Lung (tissue), 12 donors: Measurements from ENCODE around the gene TTLL5. TPM values are rescaled to one million over a fixed set of nuclear protein-coding genes. Genes with fewer than 3 reads are reported as not detected.

Experiments
- ATAC-seq: fragments of 200-7000 bp; cut with Tn5 transposase; one replicate; pipeline ENCODE4 v1.9.1; 2020; ENCODE audit warnings: moderate number of reproducible peaks; ENCODE audit not compliant: insufficient read depth, low FRiP score
- DNase-seq, 3 donors: peaks; one replicate each; pipeline ENCODE4 v3.0.0-alpha.2; 2013 to 2017
- H3K27ac ChIP-seq, 2 donors: one replicate each; pipeline ENCODE4 v1.5.1; 2013; ENCODE audit warnings: mild to moderate bottlenecking in 2 of 2, moderate library complexity in 2 of 2, control low read depth in 1 of 2, inconsistent platforms in 1 of 2, low read depth in 1 of 2, low read length in 1 of 2
- H3K27me3 ChIP-seq, 3 donors: one replicate each; pipeline ENCODE4 v1.5.1; 2013; ENCODE audit warnings: low read length in 2 of 3; ENCODE audit not compliant: control insufficient read depth in 3 of 3, insufficient read depth in 3 of 3
- H3K36me3 ChIP-seq, 4 donors: one replicate each; pipeline ENCODE4 v1.5.1; 2013; ENCODE audit warnings: low read length in 4 of 4, mild to moderate bottlenecking in 1 of 4, moderate library complexity in 1 of 4; ENCODE audit not compliant: control insufficient read depth in 4 of 4, insufficient read depth in 4 of 4
- H3K4me1 ChIP-seq, 5 donors: one replicate each; pipeline ENCODE4 v1.5.1; 2013; ENCODE audit warnings: low read length in 5 of 5, mild to moderate bottlenecking in 2 of 5, moderate library complexity in 1 of 5; ENCODE audit not compliant: control insufficient read depth in 5 of 5, insufficient read depth in 5 of 5
- H3K4me3 ChIP-seq: one replicate; pipeline ENCODE4 v1.5.1; 2013; ENCODE audit warnings: mild to moderate bottlenecking, control low read depth, moderate library complexity
- H3K9ac ChIP-seq, 2 donors: one replicate each; pipeline ENCODE4 v1.5.1; 2013; ENCODE audit warnings: low read length in 2 of 2, control low read depth in 1 of 2; ENCODE audit not compliant: insufficient read depth in 1 of 2
- H3K9me3 ChIP-seq, 4 donors: one replicate each; pipeline ENCODE4 v1.5.1; 2013; ENCODE audit warnings: low read length in 3 of 4, mild to moderate bottlenecking in 1 of 4, moderate library complexity in 1 of 4; ENCODE audit not compliant: control insufficient read depth in 4 of 4, insufficient read depth in 3 of 4
- CTCF ChIP-seq: IDR thresholded peaks from 2 replicates; pipeline ENCODE4 v1.5.1; 2012; ENCODE audit warnings: mild to moderate bottlenecking; ENCODE audit errors: control extremely low read depth, extremely low read depth
- WGBS, 2 donors: extraction: QIAGEN DNeasy Blood & Tissue Kit; methylation state at CpG; one replicate each; pipeline ENCODE4 v1.1.7; 2013; 5-methylcytosine and 5-hydroxymethylcytosine counted together
- polyA plus RNA-seq, 2 donors: library from polyadenylated mRNA; stranded (reverse); fragments of 200-250 nt; gene quantifications; one replicate each; pipeline ENCODE4 v1.2.1, GENCODE V29; 2013
- total RNA-seq, 2 donors: library from RNA; depleted of rRNA in 1 of 2; stranded (reverse); fragments of >200 nt in 1 of 2; gene quantifications; one replicate each; pipeline ENCODE4 v1.2.1, GENCODE V29; 2014 to 2021
- donor health status: control.
- donor health status: control.
- donor health status: Bipolar disorder and iron deficiency.
- donor health status: healthy.
- donor health status: DM: yes; HTN: yes; CAD: no.

TTLL5 gene
- total and polyA plus RNA-seq, 4 donors, result 10.3 to 58.6 (median 28.8) TPM

DNA sequence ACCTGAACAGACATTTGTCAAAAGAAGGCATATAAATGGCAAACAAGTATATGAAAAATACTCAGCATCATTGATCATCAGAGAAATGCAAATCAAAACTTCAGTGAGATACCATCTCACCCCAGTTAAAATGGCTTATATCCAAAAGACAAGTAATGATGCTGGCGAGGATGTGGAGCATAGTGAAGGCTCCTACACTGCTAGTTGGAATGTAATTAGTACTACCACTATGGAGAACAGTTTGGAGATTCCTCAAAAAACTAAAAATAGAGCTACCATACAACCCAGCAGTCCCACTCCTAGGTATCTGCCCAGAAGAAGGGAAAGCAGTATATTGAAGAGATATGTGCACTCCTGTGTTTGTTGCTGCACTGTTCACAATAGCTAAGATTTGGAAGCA, 174.7 kb downstream of the TTLL5 start:
- no peak overlapping the region for H3K9ac ChIP-seq
- WGBS, 2 donors, result 98 to 100% methylated on average over 1 of the region's 1 CpG
- TF ChIP-seq CTCF, result no peak

GRCh38 chr14:75837151-75837787, 176.2 kb downstream of the TTLL5 start:
- no peak for TF ChIP-seq CTCF
- ATAC-seq (no peak), DNase-seq (no peak)
- Histone ChIP-seq H3K27me3 (no peaks in the 10 kb centered on the region), H3K4me1 (peaks cover 0 to 9% (median 3%) of the 10 kb centered on the region in 5 donors), H3K9me3 (no peaks in the 10 kb centered on the region), H3K27ac (no peak overlapping the region), H3K36me3 (peaks cover 0 to 2% (median 0%) of the 10 kb centered on the region in 4 donors), H3K9ac (no peak overlapping the region), H3K4me3 (no peak overlapping the region)
- WGBS, 2 donors, result 89 to 92% methylated on average over 3 of the region's 3 CpGs

More for the DNA sequence above, 174.7 kb downstream of the TTLL5 start:
- Histone ChIP-seq H3K4me3 (no peak overlapping the region), H3K4me1 (peaks cover 3 to 23% (median 7%) of the 10 kb centered on the region in 5 donors), H3K27ac (no peak overlapping the region), H3K9me3 (no peaks in the 10 kb centered on the region), H3K36me3 (peaks cover 0 to 2% (median 0%) of the 10 kb centered on the region in 4 donors), H3K27me3 (no peaks in the 10 kb centered on the region)
- no peak for DNase-seq
- no peak for ATAC-seq

DNA sequence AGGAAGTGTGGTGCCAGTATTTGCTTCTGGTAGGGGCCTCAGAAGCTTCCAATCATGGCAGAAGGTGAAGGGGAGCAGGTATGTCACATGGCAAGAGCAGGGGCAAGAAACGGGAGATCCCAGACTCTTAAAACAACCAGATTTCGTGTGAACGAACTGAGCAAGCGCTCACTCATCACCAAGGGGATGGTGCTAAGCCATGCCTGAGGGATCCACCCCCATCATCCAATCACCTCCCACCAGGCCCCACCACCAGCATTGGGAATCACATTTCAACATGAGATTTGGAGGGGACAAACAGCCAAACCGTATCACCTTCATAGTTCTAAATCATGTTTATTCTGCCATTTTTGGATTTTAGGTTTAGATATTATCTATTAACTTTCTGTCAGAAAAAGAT, 179.9 kb downstream of the TTLL5 start:
- Histone ChIP-seq H3K36me3 (no peaks in the 10 kb centered on the region), H3K9me3 (no peaks in the 10 kb centered on the region), H3K9ac (no peak overlapping the region), H3K27me3 (no peaks in the 10 kb centered on the region), H3K27ac (no peak overlapping the region), H3K4me3 (no peak overlapping the region), H3K4me1 (no peaks in the 10 kb centered on the region)
- ATAC-seq (no peak), DNase-seq (no peak)
- WGBS, 2 donors, result 96 to 97% methylated on average over 5 of the region's 5 CpGs
- TF ChIP-seq CTCF, result no peak

- TF ChIP-seq CTCF, result no peak
- no peak overlapping the region for H3K27ac ChIP-seq
- H3K9me3 ChIP-seq, result no peaks in the 10 kb centered on the region
- no peak for ATAC-seq
- DNase-seq, result no peak
- H3K36me3 ChIP-seq, result peaks cover 0 to 2% (median under 1%) of the 10 kb centered on the region in 4 donors
- no peak overlapping the region for H3K9ac ChIP-seq
- H3K27me3 ChIP-seq, result no peaks in the 10 kb centered on the region
- peaks cover 0 to under 1% (median 0%) of the 10 kb centered on the region in 5 donors for H3K4me1 ChIP-seq
- H3K4me3 ChIP-seq, result no peak overlapping the region
- 35 to 41% methylated on average over 3 of the region's 3 CpGs for WGBS, 2 donors
Observed at GRCh38 chr14:75842551-75842950, 181.5 kb downstream of the TTLL5 start.
